Activated CD4-positive, alpha-beta T cell treated with anti-CD3 and anti-CD28 coated beads, Interleukin-2, amount 50 U/mL, for 16 hours (primary cell): ENCODE results near the gene SLC22A17.

Experiments used
- DNase-seq: peaks from one replicate; pipeline ENCODE4 v3.0.0-alpha.2; 2020

The SLC22A17 gene

GRCh38 chr14:23380976-23381375 lies 28.3 kb upstream of the SLC22A17 start:
- DNase-seq, result no peak

GRCh38 chr14:23380197-23380914 lies 27.7 kb upstream of the SLC22A17 start:
- no peak for DNase-seq

- peak; percentile 61 for DNase-seq
Measured at GRCh38 chr14:23379366-23380196, 26.9 kb upstream of the SLC22A17 start.

- DNase-seq, result no peak
Measured at GRCh38 chr14:23378612-23379220, 26.0 kb upstream of the SLC22A17 start.

DNA sequence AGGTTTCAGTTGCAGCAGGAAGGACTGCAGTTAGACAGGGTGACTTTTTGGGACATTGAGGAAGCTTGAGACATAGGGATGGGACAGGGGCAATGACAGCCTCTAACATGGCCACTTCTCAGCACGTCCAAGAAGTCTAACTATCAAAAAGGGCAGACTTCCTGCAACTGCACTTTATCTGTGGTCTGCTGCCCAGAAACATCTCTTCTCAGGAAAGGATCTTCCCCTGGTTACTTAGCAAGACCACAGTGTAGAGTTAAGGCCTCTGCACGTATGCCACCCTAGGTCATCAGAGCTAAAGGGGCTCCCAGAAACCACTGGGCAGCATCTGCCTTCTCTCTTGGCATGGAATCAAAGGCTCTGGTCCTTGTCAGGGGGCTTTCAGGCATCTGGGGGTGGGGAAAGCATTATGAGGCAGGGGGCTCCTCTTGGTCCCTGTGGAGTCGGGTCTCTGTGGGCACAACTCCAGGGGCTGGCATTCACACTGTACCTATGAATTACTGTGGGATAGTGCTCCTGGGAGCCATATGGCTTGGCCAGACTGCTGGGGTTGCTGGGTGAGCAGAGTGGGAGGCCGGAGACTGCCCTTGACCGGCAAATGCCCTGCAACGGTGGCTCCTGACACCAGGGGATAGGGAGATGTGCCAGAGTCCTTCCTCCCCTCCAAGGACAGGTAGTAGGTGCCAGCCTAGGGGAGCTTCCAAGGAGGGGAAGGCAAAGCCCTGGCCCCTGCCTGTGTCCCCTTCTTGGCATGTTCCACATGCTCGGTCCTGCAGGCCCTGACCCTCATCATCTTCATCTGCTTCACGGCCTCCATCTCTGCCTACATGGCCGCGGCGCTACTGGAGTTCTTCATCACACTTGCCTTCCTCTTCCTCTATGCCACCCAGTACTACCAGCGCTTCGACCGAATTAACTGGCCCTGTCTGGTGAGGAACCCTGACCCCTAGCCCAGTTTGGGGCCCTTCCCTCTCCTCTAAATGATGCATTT lies 25.2 kb upstream of the SLC22A17 start:
- no peak for DNase-seq

- DNase-seq, result no peak
Measured at GRCh38 chr14:23377198-23377550, 24.5 kb upstream of the SLC22A17 start.

DNA sequence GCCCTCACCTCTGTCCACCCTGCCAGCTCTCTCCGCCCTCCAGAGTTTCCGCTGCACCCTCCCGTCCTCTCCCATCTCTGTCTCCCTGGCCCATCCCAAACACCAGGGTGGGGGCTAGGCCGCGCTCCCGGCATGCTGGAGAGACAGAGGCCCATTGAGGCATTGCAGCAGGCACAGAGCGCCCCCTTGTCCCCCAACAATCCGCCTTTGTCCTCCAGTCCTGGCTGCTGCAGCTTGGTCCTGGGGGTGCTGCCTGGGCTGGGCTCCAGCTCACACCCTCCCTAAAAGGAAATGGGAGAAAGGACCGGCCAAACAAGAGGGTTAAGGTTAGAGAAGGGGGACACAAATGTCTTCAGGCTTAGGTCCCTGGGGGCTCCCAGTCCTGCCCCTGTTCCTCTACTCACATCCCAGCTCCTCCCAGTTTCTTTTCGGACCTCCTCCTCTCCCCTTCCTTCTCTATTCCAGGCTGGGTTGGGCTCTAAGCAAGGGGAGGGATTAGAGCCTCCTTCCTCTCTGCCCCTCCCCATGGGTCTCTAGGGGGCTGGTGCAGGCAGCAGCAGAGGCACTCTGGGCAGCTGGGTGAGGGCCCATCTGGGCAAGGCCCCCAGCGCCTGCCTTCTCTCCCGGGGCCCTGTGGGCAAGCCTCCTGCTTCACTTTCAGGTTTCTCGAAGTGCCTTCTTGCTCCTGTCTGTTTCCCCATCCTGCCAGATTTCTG lies 24.0 kb upstream of the SLC22A17 start, which contains the start of gene CMTM5:
Gene CMTM5 (plus strand): TSS at position 565 of the 716 bp plus-strand sequence. CDS start 206 bp downstream, outside the sequence.
- DNase-seq, result no peak

GRCh38 chr14:23375527-23376251 lies 23.0 kb upstream of the SLC22A17 start:
- no peak for DNase-seq

- DNase-seq, result no peak
Measured at GRCh38 chr14:23373041-23373440, 20.4 kb upstream of the SLC22A17 start.

- no peak for DNase-seq
Measured at GRCh38 chr14:23372509-23372908, 19.8 kb upstream of the SLC22A17 start, which contains the start of gene IL25. Gene IL25, plus strand, starts transcription at chr14:23372809.

DNA sequence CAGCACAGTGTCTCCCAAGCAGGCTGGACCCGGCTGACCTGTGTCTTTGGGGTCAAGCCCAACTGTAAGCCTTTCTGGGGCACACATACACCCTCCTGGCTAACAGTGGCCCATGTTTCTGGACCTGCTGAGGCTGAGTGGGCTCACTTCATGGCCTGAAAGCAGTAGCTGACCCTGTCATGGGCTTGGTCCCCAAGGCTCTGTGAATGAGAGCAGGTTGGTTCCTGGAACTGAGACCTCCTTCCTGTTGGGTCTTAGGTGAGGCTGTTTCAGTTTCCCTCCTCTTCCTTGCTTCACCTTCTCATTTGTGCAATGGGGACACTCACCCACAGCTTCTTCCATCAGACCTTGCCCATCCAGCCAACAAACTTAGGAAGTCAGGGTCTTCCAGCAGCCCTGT lies 19.2 kb upstream of the SLC22A17 start:
- no peak for DNase-seq

DNA sequence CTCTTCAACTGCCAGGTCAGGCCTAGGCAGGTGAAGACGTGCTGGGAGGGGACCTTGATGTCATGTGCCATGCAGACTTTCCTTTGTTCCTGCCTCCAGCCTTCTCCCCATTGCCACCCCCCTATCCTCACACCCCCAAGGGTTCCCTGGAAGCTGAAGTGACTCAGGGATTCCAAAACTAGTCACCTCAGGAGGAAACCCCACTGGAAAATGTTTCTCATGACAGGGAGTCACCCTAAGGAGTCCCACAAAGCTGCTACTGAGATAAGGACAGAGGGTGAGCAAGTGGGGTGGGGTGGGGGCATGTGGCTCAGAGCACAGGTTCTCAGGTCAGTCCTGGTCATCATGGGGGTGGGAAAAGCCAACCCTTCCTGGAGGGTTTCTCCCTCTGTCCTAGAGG lies 17.5 kb upstream of the SLC22A17 start:
- DNase-seq, result no peak

DNA sequence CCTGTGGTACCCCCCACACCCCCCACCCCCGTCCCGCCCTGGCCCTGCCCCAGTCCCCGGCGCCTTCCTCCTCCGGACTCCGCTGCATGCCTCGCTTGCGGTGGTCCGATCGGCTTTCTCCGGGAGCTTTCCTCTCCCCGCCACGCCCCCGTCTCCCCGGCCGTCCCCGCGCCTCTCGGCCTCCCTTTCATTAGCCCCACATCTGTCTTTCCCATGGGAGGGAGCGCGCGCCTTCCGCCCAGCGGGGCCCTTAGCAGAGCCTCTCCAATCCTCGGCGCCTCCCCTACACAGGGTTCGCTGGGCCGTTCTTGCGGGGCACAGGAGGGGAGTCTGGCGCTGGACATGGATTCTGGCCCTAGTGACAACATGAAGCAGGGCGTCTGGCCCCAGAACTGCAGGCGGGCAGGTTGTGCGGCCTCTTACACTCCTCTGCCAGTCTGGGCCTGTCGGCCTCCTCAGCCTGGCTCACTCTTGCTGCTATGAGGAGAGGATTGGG lies 13.8 kb upstream of the SLC22A17 start:
- DNase-seq, result no peak

DNA sequence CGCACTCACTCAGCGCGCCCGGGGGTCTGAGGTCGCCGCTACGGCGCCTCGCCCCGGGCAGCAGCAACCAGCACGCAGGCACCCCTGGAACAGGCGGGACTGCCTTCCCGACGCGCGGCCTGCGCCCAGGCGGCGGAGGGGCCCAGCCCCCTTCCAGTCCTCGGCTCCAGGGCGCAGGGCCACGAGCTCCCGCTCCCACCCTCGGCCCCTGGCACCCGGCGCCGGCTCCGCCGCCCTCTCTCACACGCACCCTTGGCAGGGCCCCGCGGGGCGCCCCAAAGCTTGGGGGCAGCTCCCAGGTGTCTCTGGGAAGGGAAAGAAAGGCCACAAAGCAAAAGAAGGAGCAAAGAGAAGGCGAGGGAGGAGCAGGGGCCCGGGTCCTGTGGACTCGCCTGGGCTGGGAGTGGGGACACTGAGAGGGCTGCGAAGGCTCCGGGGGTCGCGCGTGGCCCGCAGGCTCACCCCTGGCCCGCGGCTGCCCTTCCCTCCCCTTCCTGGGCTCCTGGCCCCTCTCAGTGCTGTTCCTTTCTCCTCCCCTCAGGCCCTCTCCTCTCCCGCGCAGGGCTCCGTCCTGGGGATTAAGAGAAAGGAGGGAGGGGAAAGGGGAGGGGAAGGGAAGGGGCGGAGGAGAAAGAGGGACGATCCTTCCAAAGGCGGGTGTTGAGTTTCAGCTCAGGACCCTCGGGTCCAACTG lies 13.2 kb upstream of the SLC22A17 start:
- no peak for DNase-seq

DNA sequence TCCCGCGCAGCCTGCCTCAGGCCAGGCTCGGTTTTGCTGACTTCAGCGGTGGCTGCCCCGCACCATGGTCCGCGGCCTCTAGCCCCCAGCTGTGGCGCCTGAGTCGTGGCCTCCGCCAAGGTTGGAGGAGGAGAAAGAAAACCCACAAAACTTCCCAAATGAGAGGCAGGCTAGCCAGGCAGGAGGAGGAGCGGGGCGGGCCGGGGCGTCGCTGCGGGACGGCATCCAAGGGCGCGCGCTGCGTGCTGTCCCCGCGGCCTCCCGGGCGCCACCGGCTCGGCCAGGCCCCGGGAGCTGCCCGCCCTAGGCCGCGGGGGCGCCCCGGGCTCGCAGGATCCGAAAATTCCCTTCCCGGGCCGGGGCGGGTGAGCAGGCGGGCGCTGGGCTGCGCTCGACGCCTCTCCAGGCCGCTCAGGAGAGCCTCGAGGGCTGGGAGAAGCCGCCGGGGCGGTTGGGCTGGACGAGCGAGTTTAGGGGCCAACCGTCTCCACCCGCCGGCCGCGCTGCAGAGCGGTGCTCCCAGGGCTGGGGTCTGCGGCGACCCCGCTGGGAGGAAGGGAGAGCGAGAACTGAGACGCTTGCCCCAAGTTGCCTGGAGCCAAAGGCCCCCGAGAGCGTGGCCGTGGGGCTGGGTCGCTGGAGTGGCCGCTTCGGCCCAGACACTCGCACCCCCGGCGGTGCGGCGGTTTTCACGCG lies 12.5 kb upstream of the SLC22A17 start, which contains the start of gene EFS:
Gene EFS (minus strand): TSS at position 137 of the 696 bp plus-strand sequence. CDS start 147 bp downstream, outside the sequence.
- DNase-seq, result no peak

DNA sequence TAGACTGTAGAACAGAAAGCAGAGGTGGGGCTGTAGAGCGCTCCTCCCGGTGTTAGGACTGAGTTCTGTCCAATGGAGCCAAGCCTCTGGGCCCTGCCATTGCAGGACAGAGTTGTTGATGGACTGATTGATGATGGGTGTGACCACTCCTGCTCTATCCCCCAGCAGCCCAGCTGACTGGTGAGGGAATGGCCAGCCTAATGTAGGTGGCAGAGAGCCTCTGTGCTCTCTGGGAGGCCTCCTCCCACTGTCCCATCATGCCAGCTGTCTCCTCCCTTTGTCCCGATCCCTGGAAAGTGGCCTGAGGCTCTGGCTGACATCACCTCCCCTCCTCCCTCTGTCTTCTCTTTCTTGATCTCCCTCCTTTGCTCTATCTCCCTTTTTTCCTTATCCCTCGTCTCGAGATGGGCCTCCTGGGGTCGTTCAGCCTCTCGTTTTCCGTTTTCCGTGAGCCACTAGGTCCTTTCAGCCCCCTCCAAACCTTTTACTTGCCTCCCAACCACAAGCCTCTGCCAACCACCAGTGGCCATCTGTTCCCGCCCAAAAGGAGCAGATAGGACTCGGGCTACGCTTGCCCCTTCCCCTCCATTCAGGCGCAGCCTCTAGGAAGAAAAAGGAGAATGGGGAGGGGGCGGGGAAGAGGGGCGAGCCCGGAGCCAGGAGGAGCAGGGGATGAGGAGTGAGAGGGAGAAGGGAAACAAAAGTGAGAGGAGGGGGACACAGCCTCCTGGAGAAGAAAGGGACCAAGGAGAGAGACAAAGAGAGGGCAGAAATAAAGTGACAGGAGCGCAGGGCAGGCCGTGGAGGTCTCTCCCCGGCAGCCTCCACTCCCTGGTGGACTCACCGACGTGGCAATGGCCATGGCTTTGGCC lies 11.7 kb upstream of the SLC22A17 start:
- no peak for DNase-seq

GRCh38 chr14:23362200-23362599 lies 9.5 kb upstream of the SLC22A17 start:
- DNase-seq, result no peak

GRCh38 chr14:23361763-23362162 lies 9.1 kb upstream of the SLC22A17 start:
- no peak for DNase-seq
